C4-2B (cell line): ENCODE data around the gene IL19.

Experiments used
- ZFX ChIP-seq: fragments of 450-650 bp; IDR thresholded peaks from 2 replicates; pipeline ENCODE4 v1.6.1; 2017
- TF ChIP-seq, protein P1 (sequence below): fragments of 450-650 bp; conservative IDR thresholded peaks from 2 replicates; pipeline ENCODE4 v1.5.1; 2017; ENCODE audit warnings: mild to moderate bottlenecking

- TF ChIP-seq, protein P1, sequence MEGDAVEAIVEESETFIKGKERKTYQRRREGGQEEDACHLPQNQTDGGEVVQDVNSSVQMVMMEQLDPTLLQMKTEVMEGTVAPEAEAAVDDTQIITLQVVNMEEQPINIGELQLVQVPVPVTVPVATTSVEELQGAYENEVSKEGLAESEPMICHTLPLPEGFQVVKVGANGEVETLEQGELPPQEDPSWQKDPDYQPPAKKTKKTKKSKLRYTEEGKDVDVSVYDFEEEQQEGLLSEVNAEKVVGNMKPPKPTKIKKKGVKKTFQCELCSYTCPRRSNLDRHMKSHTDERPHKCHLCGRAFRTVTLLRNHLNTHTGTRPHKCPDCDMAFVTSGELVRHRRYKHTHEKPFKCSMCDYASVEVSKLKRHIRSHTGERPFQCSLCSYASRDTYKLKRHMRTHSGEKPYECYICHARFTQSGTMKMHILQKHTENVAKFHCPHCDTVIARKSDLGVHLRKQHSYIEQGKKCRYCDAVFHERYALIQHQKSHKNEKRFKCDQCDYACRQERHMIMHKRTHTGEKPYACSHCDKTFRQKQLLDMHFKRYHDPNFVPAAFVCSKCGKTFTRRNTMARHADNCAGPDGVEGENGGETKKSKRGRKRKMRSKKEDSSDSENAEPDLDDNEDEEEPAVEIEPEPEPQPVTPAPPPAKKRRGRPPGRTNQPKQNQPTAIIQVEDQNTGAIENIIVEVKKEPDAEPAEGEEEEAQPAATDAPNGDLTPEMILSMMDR = no peak
- TF ChIP-seq ZFX = no peak
These were observed 58.2 kb downstream of the IL19 start for GRCh38 chr1:206828765-206829164.
